Vagina (tissue), 2 donors: Measurements from ENCODE around the gene DUSP2. TPM values are rescaled to one million over a fixed set of nuclear protein-coding genes. Genes with fewer than 3 reads are reported as not detected.
"Not testable (repeated sequence)": the region's sequence is repeated elsewhere in the genome, so short reads cannot be mapped to it uniquely, and the experiment has no call there.

Experiments used
- DNase-seq, 2 donors: peaks; one replicate each; pipeline ENCODE4 v3.0.0-alpha.2; 2017; ENCODE audit errors: extremely low spot score in 2 of 2
- H3K27ac ChIP-seq: fragments of 200-600 bp; sonication (generic); one replicate; pipeline ENCODE4 v1.5.1; 2019
- H3K27me3 ChIP-seq: fragments of 200-600 bp; sonication (generic); one replicate; pipeline ENCODE4 v1.5.1; 2019
- H3K36me3 ChIP-seq, 2 donors: fragments of 200-600 bp; sonication (generic); one replicate each; pipeline ENCODE4 v1.5.1; 2017 to 2019
- H3K4me1 ChIP-seq: fragments of 200-600 bp; sonication (generic); one replicate; pipeline ENCODE4 v1.5.1; 2019
- H3K4me3 ChIP-seq, 2 donors: fragments of 200-600 bp; sonication (generic); 1 replicate in 1 of 2; 2 replicates in 1 of 2; pipeline ENCODE4 v1.5.1; 2016 to 2019
- H3K9me3 ChIP-seq: fragments of 200-600 bp; sonication (generic); one replicate; pipeline ENCODE4 v1.5.1; 2019
- POLR2A ChIP-seq, 2 donors: fragments of 450-650 bp; IDR thresholded peaks; one replicate each; pipeline ENCODE4 v1.6.1; 2017; ENCODE audit warnings: antibody characterized with exemption in 2 of 2, mild to moderate bottlenecking in 2 of 2, moderate library complexity in 2 of 2
- POLR2AphosphoS5 ChIP-seq, 2 donors: sonication (generic); formaldehyde crosslinking; IDR thresholded peaks; one replicate each; pipeline ENCODE4 v1.9.0; 2017; ENCODE audit warnings: antibody characterized with exemption in 2 of 2, mild to moderate bottlenecking in 2 of 2, low read depth in 1 of 2; ENCODE audit not compliant: insufficient read depth in 1 of 2
- intact Hi-C: fragments of 100-400 bp; cut with DNase I; formaldehyde crosslinking; loops from one replicate; pipeline ENCODE4 v1.15.1; 2023
- total RNA-seq: library from RNA; depleted of rRNA; stranded (reverse); fragments of >200 nt; gene quantifications from one replicate; pipeline ENCODE4 v1.2.3, GENCODE V29; 2016
- TF ChIP-seq, protein P1 (sequence below), 3 experiments: fragments of 450-650 bp in 2 of 3; fragments of 200-600 bp in 1 of 3; sonication (generic) in 1 of 3; IDR thresholded peaks; one replicate each; pipeline ENCODE4 v1.5.1; 2017 to 2019; ENCODE audit warnings: antibody characterized with exemption in 3 of 3, mild to moderate bottlenecking in 2 of 3, moderate library complexity in 2 of 3

The DUSP2 gene
- total RNA-seq, 1 donor from 2014 or later = 14.0 TPM

- H3K9me3 ChIP-seq = no peaks in the 10 kb centered on the region
- H3K4me1 ChIP-seq = peaks cover 17% of the 10 kb centered on the region
- no peaks in the 10 kb centered on the region for H3K27me3 ChIP-seq
- TF ChIP-seq POLR2AphosphoS5 (IDR thresholded peaks at IDR 0.05; ENCODE audit: insufficient read depth in 1 of 2, low read depth in 1 of 2) = no peak
- TF ChIP-seq POLR2A (IDR thresholded peaks at IDR 0.05) = no peak
- TF ChIP-seq, protein P1, sequence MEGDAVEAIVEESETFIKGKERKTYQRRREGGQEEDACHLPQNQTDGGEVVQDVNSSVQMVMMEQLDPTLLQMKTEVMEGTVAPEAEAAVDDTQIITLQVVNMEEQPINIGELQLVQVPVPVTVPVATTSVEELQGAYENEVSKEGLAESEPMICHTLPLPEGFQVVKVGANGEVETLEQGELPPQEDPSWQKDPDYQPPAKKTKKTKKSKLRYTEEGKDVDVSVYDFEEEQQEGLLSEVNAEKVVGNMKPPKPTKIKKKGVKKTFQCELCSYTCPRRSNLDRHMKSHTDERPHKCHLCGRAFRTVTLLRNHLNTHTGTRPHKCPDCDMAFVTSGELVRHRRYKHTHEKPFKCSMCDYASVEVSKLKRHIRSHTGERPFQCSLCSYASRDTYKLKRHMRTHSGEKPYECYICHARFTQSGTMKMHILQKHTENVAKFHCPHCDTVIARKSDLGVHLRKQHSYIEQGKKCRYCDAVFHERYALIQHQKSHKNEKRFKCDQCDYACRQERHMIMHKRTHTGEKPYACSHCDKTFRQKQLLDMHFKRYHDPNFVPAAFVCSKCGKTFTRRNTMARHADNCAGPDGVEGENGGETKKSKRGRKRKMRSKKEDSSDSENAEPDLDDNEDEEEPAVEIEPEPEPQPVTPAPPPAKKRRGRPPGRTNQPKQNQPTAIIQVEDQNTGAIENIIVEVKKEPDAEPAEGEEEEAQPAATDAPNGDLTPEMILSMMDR (IDR thresholded peaks at IDR 0.05) = no peak
- H3K4me3 ChIP-seq = peak overlapping the region; percentile 45 to 52
- DNase-seq = no peak
- H3K27ac ChIP-seq = peak overlapping the region; percentile 57
- no peaks in the 10 kb centered on the region for H3K36me3 ChIP-seq
- intact Hi-C loops = no loop called here
These were observed 682 bp downstream of the DUSP2 start for GRCh38 chr2:96144481-96145035.

- no peak overlapping the region for H3K27ac ChIP-seq
- H3K27me3 ChIP-seq = no peaks in the 10 kb centered on the region
- H3K36me3 ChIP-seq = no peaks in the 10 kb centered on the region
- intact Hi-C loops = no loop called here
- no peaks in the 10 kb centered on the region for H3K9me3 ChIP-seq
- H3K4me3 ChIP-seq = peak overlapping the region; percentile 45 to 52
- no peak for TF ChIP-seq POLR2AphosphoS5 (IDR thresholded peaks at IDR 0.05; ENCODE audit: insufficient read depth in 1 of 2, low read depth in 1 of 2)
- TF ChIP-seq POLR2A (IDR thresholded peaks at IDR 0.05) = no peak
- TF ChIP-seq, protein P1 (IDR thresholded peaks at IDR 0.05) = no peak
- H3K4me1 ChIP-seq = peaks cover 18% of the 10 kb centered on the region
- no peak for DNase-seq
These were observed 1.3 kb downstream of the DUSP2 start for GRCh38 chr2:96143848-96144480.

DNA sequence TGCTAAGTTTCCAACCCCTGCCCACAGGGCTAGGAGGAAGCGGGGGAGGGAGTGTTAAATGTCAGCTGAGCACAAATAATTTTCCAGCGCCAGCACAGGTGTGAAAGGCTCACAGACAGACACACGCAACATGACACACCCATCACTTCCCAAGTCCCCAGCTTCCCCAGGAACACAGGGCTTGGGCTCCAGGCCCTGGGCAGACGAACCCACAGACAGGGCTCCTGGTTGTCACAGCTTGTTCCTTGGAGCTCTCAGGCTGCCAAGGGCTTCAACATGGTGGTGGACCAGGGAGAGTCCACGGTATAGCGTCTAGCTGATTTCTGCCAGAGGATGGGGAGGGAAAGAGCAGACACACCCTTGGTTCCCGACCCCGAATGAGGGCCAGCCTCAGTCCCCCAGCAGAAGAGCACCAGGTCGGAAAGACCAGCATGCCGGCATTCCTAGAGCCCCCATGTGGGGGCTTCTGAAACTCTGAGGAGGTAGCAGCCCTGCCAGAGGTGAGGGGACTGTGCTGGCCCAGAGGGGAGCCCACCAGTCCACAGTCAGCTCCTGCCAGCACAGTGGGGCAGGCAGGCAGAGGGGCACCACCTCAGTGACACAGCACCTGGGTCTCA lies 1.9 kb downstream of the DUSP2 start:
- H3K36me3 ChIP-seq = no peaks in the 10 kb centered on the region
- H3K4me3 ChIP-seq = peak overlapping the region in 1 of 2 donors; percentile 45
- H3K27ac ChIP-seq = no peak overlapping the region
- peaks cover 22% of the 10 kb centered on the region for H3K4me1 ChIP-seq
- no peak for DNase-seq
- no peaks in the 10 kb centered on the region for H3K9me3 ChIP-seq
- intact Hi-C loops = no loop called here
- no peaks in the 10 kb centered on the region for H3K27me3 ChIP-seq
- TF ChIP-seq POLR2A (IDR thresholded peaks at IDR 0.05) (no peak), POLR2AphosphoS5 (IDR thresholded peaks at IDR 0.05; ENCODE audit: insufficient read depth in 1 of 2, low read depth in 1 of 2) (no peak)
- TF ChIP-seq, protein P1 (IDR thresholded peaks at IDR 0.05) = no peak

DNA sequence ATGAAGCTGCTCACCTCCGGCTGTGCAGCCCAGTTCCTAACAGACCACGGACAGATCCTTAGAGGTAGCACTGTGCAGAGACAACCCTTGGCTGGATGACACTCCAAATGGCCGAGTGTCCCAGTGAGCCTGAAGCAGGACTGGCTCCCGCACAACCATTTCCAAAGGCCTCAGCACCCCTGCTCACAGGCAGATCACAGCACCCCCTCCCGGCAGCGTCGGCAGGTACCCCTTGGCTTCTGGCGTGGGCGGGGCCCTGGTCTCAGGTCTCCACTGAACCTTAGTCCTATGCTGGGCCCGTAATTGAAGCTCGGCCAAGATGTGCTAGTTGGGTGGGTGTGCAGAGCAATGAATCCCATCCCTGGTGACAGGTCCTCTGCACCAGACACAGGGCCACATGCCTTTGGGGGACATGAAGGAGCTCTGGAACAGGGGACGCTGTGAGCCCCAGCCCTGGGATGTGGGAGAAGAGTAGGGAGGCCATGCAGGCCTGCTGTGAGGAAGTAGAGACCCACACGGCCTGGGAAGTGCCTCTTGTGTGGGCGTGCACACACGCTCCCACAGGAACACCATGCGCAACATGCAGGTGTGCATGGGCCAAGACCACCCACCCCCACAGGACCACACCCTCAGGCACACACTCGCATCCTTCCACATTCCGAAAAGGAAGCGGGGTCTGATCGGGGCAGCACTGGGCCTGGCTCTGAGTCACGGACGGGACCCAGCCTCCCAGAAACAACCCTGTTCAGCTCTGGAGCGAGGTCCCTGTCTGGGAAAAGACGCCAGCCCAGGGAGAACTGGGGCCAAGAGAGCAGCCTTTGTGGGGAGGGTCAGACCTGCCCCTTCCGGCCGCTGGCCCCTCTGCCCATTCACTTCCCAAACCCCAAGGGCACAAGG lies 2.8 kb downstream of the DUSP2 start:
- peaks cover 22% of the 10 kb centered on the region for H3K4me1 ChIP-seq
- no peak for DNase-seq
- H3K36me3 ChIP-seq = no peaks in the 10 kb centered on the region
- TF ChIP-seq POLR2AphosphoS5 (IDR thresholded peaks at IDR 0.05; ENCODE audit: insufficient read depth in 1 of 2, low read depth in 1 of 2) = no peak
- TF ChIP-seq, protein P1 (IDR thresholded peaks at IDR 0.05) = no peak
- H3K9me3 ChIP-seq = no peaks in the 10 kb centered on the region
- no peak overlapping the region for H3K4me3 ChIP-seq
- H3K27me3 ChIP-seq = no peaks in the 10 kb centered on the region
- intact Hi-C loops = no loop called here
- no peak overlapping the region for H3K27ac ChIP-seq

- DNase-seq, H3K27ac ChIP-seq, H3K4me3 ChIP-seq, H3K9me3 ChIP-seq, intact Hi-C loops, H3K36me3 ChIP-seq, H3K27me3 ChIP-seq: not testable (repeated sequence)
- H3K4me1 ChIP-seq = peaks cover 22% of the 10 kb centered on the region
These were observed 3.6 kb downstream of the DUSP2 start for GRCh38 chr2:96141624-96141967.
